ENCODE data around the gene SLC27A5. TPM values are rescaled to one million over a fixed set of nuclear protein-coding genes. Genes with fewer than 3 reads are reported as not detected.
"Not testable (repeated sequence)": the region's sequence is repeated elsewhere in the genome, so short reads cannot be mapped to it uniquely, and the experiment has no call there.

Gene SLC27A5
- total RNA-seq, 2 experiments from 2014 or later, result 13.7 to 15.4 TPM

DNA sequence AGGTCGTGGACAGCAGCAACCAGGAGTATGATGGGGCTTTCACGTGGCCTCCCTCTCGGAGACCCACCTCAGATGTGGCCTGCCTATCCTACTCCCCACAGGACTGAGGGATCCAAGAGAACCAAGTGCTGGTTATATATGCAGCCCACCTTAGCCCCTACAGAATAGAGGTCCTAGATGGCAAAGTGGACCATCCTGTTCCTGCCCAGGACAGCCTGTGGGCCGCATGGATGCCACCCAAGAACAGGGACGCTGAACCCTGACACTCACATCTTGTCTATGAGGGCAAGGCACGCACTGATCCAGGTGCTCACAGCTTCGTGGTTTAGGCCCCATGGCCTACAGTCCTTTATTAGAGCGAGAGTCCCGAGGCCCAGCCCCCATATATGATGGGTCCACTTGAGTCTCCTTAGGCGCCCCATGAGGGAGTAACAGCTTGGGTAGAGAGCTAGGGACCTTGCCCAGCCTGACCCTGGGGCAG is 1.5 kb upstream of the SLC27A5 start:
- Mint-ChIP-seq H3K4me1 (peaks cover 23% of the 10 kb centered on the region), H3K36me3 (peaks cover 13% of the 10 kb centered on the region), H3K4me3 (peak overlapping the region; percentile 90), H3K9me3 (no peaks in the 10 kb centered on the region), H3K27ac (peak overlapping the region; percentile 93), H3K27me3 (no peaks in the 10 kb centered on the region)
- DNase-seq (no peak), ATAC-seq (ENCODE audit: low read depth) (no peak)
- POLR2A ChIA-PET, result interaction anchor here (0.6 to 1.8 kb wide), 16 partner anchors 8 to 330 kb away, joined by 3 to 25 read pairs (median 4); partner anchors contain the start of genes CHMP2A, TRIM28, UBE2M and ZNF274

- peaks cover 9% of the 10 kb centered on the region for H3K36me3 Mint-ChIP-seq
- H3K9me3 Mint-ChIP-seq, result peaks cover 7% of the 10 kb centered on the region
- no peak overlapping the region for H3K27ac Mint-ChIP-seq
- H3K4me3 Mint-ChIP-seq, result no peak overlapping the region
- POLR2A ChIA-PET, result no interaction called here
- DNase-seq (no peak), ATAC-seq (ENCODE audit: low read depth) (no peak)
- peaks cover 8% of the 10 kb centered on the region for H3K4me1 Mint-ChIP-seq
- H3K27me3 Mint-ChIP-seq, result no peaks in the 10 kb centered on the region
These were observed 1.5 kb downstream of the SLC27A5 start for GRCh38 chr19:58510084-58510862.

DNA sequence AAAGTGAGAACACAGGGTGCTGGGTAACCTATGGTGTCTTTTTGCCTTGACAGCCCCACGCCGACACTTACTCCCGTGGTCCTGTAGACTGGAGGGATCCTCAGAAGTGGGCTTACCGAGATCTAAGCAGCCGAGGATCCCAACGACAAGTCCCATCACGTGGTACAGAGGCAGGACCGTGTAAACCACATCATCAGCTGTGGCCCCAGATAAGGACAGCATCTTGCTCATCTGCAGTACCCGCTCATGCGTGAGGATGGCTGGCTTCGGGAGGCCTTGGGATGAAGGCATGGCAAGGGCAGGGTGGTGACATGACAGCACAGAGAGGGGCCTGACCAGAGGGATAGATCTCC is 2.1 kb downstream of the SLC27A5 start:
- Mint-ChIP-seq H3K4me3 (no peak overlapping the region), H3K36me3 (peaks cover 7% of the 10 kb centered on the region), H3K27ac (no peak overlapping the region), H3K4me1 (peaks cover 3% of the 10 kb centered on the region), H3K9me3 (peaks cover 7% of the 10 kb centered on the region), H3K27me3 (no peaks in the 10 kb centered on the region)
- ATAC-seq (ENCODE audit: low read depth) (no peak), DNase-seq (no peak)
- POLR2A ChIA-PET, result no interaction called here

GRCh38 chr19:58507602-58508223 is 4.1 kb downstream of the SLC27A5 start:
- not testable (repeated sequence) for ATAC-seq (ENCODE audit: low read depth); H3K36me3 Mint-ChIP-seq; H3K27ac Mint-ChIP-seq; DNase-seq; H3K27me3 Mint-ChIP-seq; H3K9me3 Mint-ChIP-seq; H3K4me3 Mint-ChIP-seq; H3K4me1 Mint-ChIP-seq
- POLR2A ChIA-PET, result interaction anchor here (1.4 kb wide), 1 partner anchor 12 kb away, joined by 6 read pairs; the partner anchor contains the start of gene ZBTB45

- H3K9me3 Mint-ChIP-seq, result peaks cover 5% of the 10 kb centered on the region
- peak overlapping the region; percentile 80 for H3K27ac Mint-ChIP-seq
- DNase-seq (peak; percentile 36), ATAC-seq (ENCODE audit: low read depth) (no peak)
- H3K27me3 Mint-ChIP-seq, result no peaks in the 10 kb centered on the region
- POLR2A ChIA-PET, result interaction anchor here (1.0 to 1.7 kb wide), 4 partner anchors 14 to 138 kb away, joined by 3 to 9 read pairs (median 5); partner anchors contain the start of genes ZBTB45 and ZNF497
- peaks cover 1% of the 10 kb centered on the region for H3K36me3 Mint-ChIP-seq
- no peak overlapping the region for H3K4me3 Mint-ChIP-seq
- peaks cover 25% of the 10 kb centered on the region for H3K4me1 Mint-ChIP-seq
These were observed 11.6 kb downstream of the SLC27A5 start for GRCh38 chr19:58500242-58500641.

- DNase-seq (peak; percentile 95), ATAC-seq (ENCODE audit: low read depth) (peak; percentile 99)
- H3K27me3 Mint-ChIP-seq, result no peaks in the 10 kb centered on the region
- peak overlapping the region; percentile 80 for H3K27ac Mint-ChIP-seq
- H3K4me1 Mint-ChIP-seq, result peaks cover 25% of the 10 kb centered on the region
- H3K9me3 Mint-ChIP-seq, result peaks cover 5% of the 10 kb centered on the region
- peak overlapping the region; percentile 96 for H3K4me3 Mint-ChIP-seq
- H3K36me3 Mint-ChIP-seq, result peaks cover 1% of the 10 kb centered on the region
- POLR2A ChIA-PET, result interaction anchor here (0.6 to 1.7 kb wide), 8 partner anchors 14 to 172 kb away, joined by 3 to 9 read pairs (median 3); partner anchors contain the start of genes CHMP2A, ZBTB45, ZNF497 and ZSCAN22
These were observed 12.5 kb downstream of the SLC27A5 start for GRCh38 chr19:58499021-58499927.

GRCh38 chr19:58498316-58499020 is 13.3 kb downstream of the SLC27A5 start:
- Mint-ChIP-seq H3K27ac (peak overlapping the region; percentile 80), H3K36me3 (peaks cover 1% of the 10 kb centered on the region), H3K4me3 (peak overlapping the region; percentile 96), H3K27me3 (no peaks in the 10 kb centered on the region), H3K9me3 (peaks cover 5% of the 10 kb centered on the region), H3K4me1 (peaks cover 25% of the 10 kb centered on the region)
- POLR2A ChIA-PET, result interaction anchor here (0.5 to 1.4 kb wide), 3 partner anchors 13 to 57 kb away, joined by 3 read pairs; partner anchors contain the start of gene CHMP2A
- DNase-seq, result no peak
- no peak for ATAC-seq (ENCODE audit: low read depth)

GRCh38 chr19:58497634-58498170 is 14.1 kb downstream of the SLC27A5 start:
- no peaks in the 10 kb centered on the region for H3K27me3 Mint-ChIP-seq
- DNase-seq, result no peak
- H3K36me3 Mint-ChIP-seq, result peaks cover 1% of the 10 kb centered on the region
- H3K9me3 Mint-ChIP-seq, result peaks cover 5% of the 10 kb centered on the region
- POLR2A ChIA-PET, result no interaction called here
- H3K4me1 Mint-ChIP-seq, result peaks cover 25% of the 10 kb centered on the region
- ATAC-seq (ENCODE audit: low read depth), result no peak
- no peak overlapping the region for H3K27ac Mint-ChIP-seq
- H3K4me3 Mint-ChIP-seq, result peak overlapping the region; percentile 96

DNA sequence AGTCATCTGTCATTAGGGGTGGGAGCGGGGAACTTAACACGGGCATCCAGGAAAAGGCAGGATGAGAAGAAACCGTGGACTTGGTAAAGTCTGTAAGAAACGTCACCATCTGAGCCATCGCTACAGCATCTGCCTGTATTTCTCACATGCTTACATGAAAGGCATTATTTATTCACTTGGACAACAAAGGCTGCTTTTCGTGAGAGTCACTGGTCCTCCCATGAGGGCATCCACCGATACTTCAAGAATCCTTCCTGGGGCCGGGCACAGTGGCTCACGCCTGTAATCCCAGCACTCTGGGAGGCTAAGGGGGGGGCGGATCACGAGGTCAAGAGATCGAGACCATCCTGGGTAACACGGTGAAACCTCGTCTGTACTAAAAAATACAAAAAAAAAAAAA is 19.5 kb downstream of the SLC27A5 start:
- POLR2A ChIA-PET, result interaction anchor here (0.6 to 0.7 kb wide), 2 partner anchors 14 to 577 kb away, joined by 3 read pairs; no protein-coding TSS in a partner anchor
- H3K4me3 Mint-ChIP-seq, result no peak overlapping the region
- H3K4me1 Mint-ChIP-seq, result peaks cover 10% of the 10 kb centered on the region
- H3K36me3 Mint-ChIP-seq, result no peaks in the 10 kb centered on the region
- H3K27ac Mint-ChIP-seq, result no peak overlapping the region
- no peaks in the 10 kb centered on the region for H3K27me3 Mint-ChIP-seq
- no peaks in the 10 kb centered on the region for H3K9me3 Mint-ChIP-seq
- ATAC-seq (ENCODE audit: low read depth) (no peak), DNase-seq (no peak)

DNA sequence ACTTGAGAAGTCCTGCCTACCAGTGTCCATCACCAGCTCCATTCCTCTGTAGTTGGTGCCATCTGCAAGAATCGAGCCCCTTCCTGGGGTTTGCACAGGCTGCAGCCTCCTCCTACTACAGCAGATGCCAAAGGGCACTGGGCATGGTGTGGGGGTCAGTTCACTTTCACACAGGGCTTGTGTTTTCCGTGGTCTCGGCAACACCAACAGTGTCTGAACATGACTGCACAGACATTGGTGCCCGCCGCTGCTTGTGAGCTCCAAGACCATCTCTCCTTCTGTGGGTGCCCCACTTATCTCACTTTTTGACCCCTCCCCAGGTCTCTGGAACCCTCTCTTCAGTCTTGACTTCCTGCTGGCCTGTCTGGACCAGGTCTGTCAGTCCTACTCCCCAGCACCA is 20.4 kb downstream of the SLC27A5 start:
- POLR2A ChIA-PET, result no interaction called here
- H3K27me3 Mint-ChIP-seq, result no peaks in the 10 kb centered on the region
- ATAC-seq (ENCODE audit: low read depth) (no peak), DNase-seq (no peak)
- peaks cover 5% of the 10 kb centered on the region for H3K4me1 Mint-ChIP-seq
- no peak overlapping the region for H3K4me3 Mint-ChIP-seq
- no peaks in the 10 kb centered on the region for H3K9me3 Mint-ChIP-seq
- H3K36me3 Mint-ChIP-seq, result no peaks in the 10 kb centered on the region
- no peak overlapping the region for H3K27ac Mint-ChIP-seq

DNA sequence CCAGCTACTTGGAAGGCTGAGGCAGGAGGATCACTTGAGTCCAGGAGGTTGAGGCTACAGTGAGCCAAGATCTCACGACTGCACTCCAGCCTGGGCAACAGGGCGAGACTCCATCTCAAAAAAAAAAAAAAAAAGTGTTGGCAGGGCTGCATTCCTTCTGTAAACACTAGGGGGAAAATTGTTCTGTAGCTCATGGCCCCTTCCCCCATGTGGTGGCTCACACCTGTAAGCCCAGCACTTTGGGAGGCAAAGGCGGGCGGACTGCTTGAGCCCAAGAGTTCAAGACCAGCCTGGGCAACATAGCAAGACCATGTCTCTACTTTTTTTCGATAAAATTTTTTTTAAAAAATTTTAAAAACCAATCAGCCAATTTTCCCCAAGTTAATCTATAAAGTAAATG is 27.4 kb downstream of the SLC27A5 start:
- H3K4me3 Mint-ChIP-seq; H3K27ac Mint-ChIP-seq; POLR2A ChIA-PET; DNase-seq; ATAC-seq (ENCODE audit: low read depth); H3K9me3 Mint-ChIP-seq; H3K4me1 Mint-ChIP-seq; H3K27me3 Mint-ChIP-seq; H3K36me3 Mint-ChIP-seq: not testable (repeated sequence)

DNA sequence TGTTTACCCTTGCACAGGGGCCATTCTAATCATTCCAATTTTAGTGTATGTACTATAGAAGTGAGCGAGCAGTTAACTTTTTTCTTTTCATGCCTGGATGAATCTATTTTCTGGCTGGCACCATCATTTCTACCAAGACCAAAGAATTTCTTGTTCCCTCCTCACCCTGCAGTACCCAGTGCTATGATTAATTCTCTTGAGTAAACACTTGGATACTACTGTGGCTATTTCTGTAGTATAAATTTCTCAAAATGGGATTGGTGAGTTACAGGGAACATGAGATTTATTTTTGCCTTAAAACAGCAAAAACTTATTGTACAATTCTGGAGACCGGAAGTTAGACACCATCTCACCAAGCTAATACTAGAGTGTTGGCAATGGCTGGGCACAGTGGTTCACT is 28.0 kb downstream of the SLC27A5 start:
- ATAC-seq (ENCODE audit: low read depth), result no peak

More for the DNA sequence above, 28.0 kb downstream of the SLC27A5 start:
- no peaks in the 10 kb centered on the region for H3K27me3 Mint-ChIP-seq
- H3K36me3 Mint-ChIP-seq, result peaks cover 4% of the 10 kb centered on the region
- H3K4me3 Mint-ChIP-seq, result no peak overlapping the region
- no peak overlapping the region for H3K27ac Mint-ChIP-seq
- POLR2A ChIA-PET, result no interaction called here
- no peak for DNase-seq
- H3K4me1 Mint-ChIP-seq, result peaks cover 3% of the 10 kb centered on the region
- no peaks in the 10 kb centered on the region for H3K9me3 Mint-ChIP-seq
